GM19240 (cell line): ENCODE results near the gene TFCP2L1.

Experiments
- DNase-seq: peaks from one replicate; pipeline ENCODE4 v3.0.0; 2011; ENCODE audit warnings: low spot score; ENCODE audit not compliant: insufficient read length

TFCP2L1 gene

DNA sequence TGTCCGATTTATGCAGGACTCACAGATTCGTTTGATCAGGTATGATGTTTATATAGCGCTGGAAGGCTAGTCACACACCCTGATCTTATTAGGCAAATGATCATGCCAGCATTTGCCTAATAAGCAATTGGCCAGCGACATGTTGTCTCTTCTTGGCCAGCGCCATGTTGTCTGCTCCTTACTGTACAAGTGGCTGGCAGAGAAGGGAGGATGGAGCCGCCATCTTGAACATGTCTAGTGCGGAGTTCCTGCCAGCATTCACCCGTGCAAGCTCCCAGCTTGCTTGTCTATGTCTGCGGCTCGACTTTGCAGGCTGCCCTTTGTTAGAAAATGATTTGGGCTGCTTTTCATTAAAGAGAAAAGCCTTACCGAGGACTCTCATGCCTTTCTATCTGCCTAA, 106.3 kb downstream of the TFCP2L1 start:
- no peak for DNase-seq

DNA sequence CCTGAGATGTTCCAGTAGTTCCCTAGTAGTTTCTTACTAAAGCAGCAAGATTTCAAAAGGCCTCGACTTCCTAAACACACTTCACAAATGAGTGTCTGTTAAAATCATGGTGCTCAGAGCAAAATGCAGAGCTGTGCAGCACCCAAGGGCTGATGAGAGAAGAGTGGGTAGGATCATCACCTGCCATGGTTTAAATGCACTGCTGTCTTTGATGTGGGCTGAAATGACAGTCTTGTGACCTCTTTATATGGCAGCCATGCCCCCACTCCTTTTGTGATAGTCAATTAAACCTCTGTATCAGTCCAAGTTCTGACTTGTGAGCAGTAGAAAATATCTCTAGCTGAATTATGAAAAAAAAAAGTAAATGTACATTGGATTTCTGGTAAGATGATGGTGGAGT, 107.1 kb downstream of the TFCP2L1 start:
- no peak for DNase-seq

- DNase-seq, result no peak
These were observed 109.7 kb downstream of the TFCP2L1 start for GRCh38 chr2:121175326-121175725.

GRCh38 chr2:121173806-121174205, 111.2 kb downstream of the TFCP2L1 start:
- no peak for DNase-seq

GRCh38 chr2:121173112-121173511, 111.9 kb downstream of the TFCP2L1 start:
- no peak for DNase-seq

DNA sequence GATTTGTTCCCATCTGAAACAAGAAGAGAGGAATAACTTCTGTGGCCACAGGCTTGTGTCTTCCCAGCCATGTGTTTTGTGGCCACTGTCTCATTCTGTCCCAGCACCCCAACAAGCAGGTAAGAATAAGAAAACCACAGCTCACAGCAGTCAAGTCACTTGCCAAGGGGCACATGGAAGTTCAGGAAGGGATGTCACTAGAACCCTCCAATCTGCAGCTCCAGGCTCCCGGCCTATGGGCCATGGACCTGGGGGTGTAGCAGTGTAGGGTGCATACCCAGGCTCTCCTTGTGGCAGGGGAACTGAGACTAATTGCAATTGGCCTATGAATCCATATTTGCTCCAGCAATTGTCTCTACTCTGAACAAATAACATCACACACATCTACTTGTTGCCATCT, 112.5 kb downstream of the TFCP2L1 start:
- no peak for DNase-seq

- DNase-seq, result no peak
These were observed 113.3 kb downstream of the TFCP2L1 start for GRCh38 chr2:121171625-121172119.

DNA sequence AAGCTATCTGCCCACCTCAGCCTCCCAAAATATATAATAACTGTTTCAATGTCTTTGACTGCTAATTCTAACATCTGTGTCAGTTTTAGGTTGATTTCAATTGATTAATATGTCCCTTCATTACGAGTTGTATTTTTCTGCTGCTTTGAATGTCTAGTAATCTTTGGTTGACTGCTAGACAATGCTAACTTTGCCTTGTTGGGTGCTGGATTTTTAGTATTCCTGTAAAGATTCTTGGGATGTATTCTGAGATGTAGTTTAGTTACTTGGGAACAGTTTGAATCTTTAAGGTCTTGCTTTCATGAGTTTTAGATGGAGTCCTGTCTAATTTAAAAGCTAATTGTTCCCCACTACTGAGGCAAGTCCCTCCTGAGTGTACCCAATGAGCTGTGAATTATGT, 114.4 kb downstream of the TFCP2L1 start:
- no peak for DNase-seq

GRCh38 chr2:121167411-121167810, 117.6 kb downstream of the TFCP2L1 start:
- DNase-seq, result no peak
